NCI-H146 treated with DMSO at 0.1 percent for 48 hours (cell line): Measurements from ENCODE around the gene OXCT2.
A peak's percentile ranks its signal among the peaks of the same experiment; 100 is the strongest.

Experiments
- DNase-seq: peaks from one replicate; lab custom pipeline; 2025; ENCODE audit not compliant: unreplicated experiment; lab: John Stamatoyannopoulos, UW

Gene OXCT2

GRCh38 chr1:39737546-39738169 is 33.5 kb downstream of the OXCT2 start:
- no peak for DNase-seq

GRCh38 chr1:39735731-39736130 is 35.4 kb downstream of the OXCT2 start:
- DNase-seq: no peak

GRCh38 chr1:39733161-39733560 is 38.0 kb downstream of the OXCT2 start:
- no peak for DNase-seq

GRCh38 chr1:39732730-39733129 is 38.4 kb downstream of the OXCT2 start:
- DNase-seq: no peak

- DNase-seq: no peak
These were observed 41.3 kb downstream of the OXCT2 start for GRCh38 chr1:39729842-39730241.

GRCh38 chr1:39729030-39729429 is 42.1 kb downstream of the OXCT2 start:
- DNase-seq: no peak

GRCh38 chr1:39727932-39728317 is 43.2 kb downstream of the OXCT2 start:
- DNase-seq: no peak

GRCh38 chr1:39727221-39727931 is 43.8 kb downstream of the OXCT2 start:
- DNase-seq: no peak

- no peak for DNase-seq
These were observed 44.5 kb downstream of the OXCT2 start for GRCh38 chr1:39726600-39726999.

- DNase-seq: no peak
These were observed 48.7 kb downstream of the OXCT2 start for GRCh38 chr1:39722495-39722894.

- no peak for DNase-seq
These were observed 49.5 kb downstream of the OXCT2 start for GRCh38 chr1:39721664-39722063.

- DNase-seq: peak; percentile 75
These were observed 50.8 kb downstream of the OXCT2 start for GRCh38 chr1:39720094-39720999.
